Glutamatergic neuron (in vitro differentiated cells): ENCODE measurements around the gene ZNF48. TPM values are rescaled to one million over a fixed set of nuclear protein-coding genes. Genes with fewer than 3 reads are reported as not detected.

ENCODE experiments used
- DNase-seq: peaks from one replicate; pipeline ENCODE4 v3.0.0; 2022
- H3K27ac Mint-ChIP-seq: one replicate; pipeline ENCODE4 v1.8.0; 2020; ENCODE audit warnings: mild to moderate bottlenecking, mixed read lengths, inconsistent platforms; ENCODE audit not compliant: unreplicated experiment
- H3K27me3 Mint-ChIP-seq: one replicate; pipeline ENCODE4 v1.8.0; 2020; ENCODE audit warnings: mild to moderate bottlenecking, moderate library complexity, mixed read lengths, inconsistent platforms; ENCODE audit not compliant: unreplicated experiment
- H3K36me3 Mint-ChIP-seq: one replicate; pipeline ENCODE4 v1.8.0; 2020; ENCODE audit warnings: mild to moderate bottlenecking, mixed read lengths, inconsistent platforms; ENCODE audit not compliant: unreplicated experiment
- H3K4me1 Mint-ChIP-seq: one replicate; pipeline ENCODE4 v1.8.0; 2020; ENCODE audit warnings: mild to moderate bottlenecking, low read depth, mixed read lengths, inconsistent platforms; ENCODE audit not compliant: unreplicated experiment
- H3K4me3 Mint-ChIP-seq: one replicate; pipeline ENCODE4 v1.8.0; 2020; ENCODE audit warnings: mild to moderate bottlenecking, mixed read lengths, inconsistent platforms; ENCODE audit not compliant: unreplicated experiment
- H3K9me3 Mint-ChIP-seq: one replicate; pipeline ENCODE4 v1.8.0; 2020; ENCODE audit warnings: mild to moderate bottlenecking, moderate library complexity, mixed read lengths, inconsistent platforms; ENCODE audit not compliant: unreplicated experiment
- CTCF ChIP-seq: fragments of 200-600 bp; sonication (generic); IDR thresholded peaks from one replicate; pipeline ENCODE4 v1.5.0; 2021; ENCODE audit not compliant: partially characterized antibody, unreplicated experiment
- total RNA-seq: library from RNA; stranded (reverse); fragmentation: NEBNext Ultra II Directional; extraction: Animal tissue kit (Norgen Biotek cat#: 25700); gene quantifications from one replicate; pipeline ENCODE4 v1.2.1, GENCODE V29; 2021; ENCODE audit not compliant: unreplicated experiment

Gene ZNF48
- total RNA-seq, 1 donor from 2014 or later = 74.7 TPM

DNA sequence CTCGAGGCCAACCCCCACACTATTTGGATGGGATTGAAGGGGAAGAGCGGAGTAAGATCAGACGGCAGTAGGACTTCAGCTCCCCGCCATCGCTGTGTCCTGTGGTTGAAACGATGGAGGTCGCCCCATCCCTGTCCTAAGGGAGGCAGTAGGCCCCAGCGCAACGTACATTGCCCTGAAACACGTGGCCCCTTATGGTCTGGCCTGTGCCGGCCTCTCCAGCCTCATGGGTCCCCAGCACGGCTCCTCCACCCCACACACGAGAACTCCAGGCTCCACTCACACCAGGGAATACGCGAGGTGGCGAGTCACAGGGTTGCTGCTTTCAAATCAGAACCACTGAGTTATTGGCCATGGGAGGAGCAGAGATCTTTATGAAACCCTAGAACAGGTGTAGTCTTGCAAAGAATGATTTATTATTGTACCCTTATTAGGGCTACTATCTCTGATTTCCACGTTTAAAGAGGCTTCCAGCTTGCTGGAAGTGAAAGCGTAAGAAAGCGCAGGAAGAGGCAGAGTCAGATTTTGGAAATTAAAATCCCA is 35.3 kb downstream of the ZNF48 start:
- peak; percentile 49 for TF ChIP-seq CTCF
- Mint-ChIP-seq H3K4me1 (peaks cover 2% of the 10 kb centered on the region), H3K9me3 (peaks cover 2% of the 10 kb centered on the region), H3K4me3 (no peak overlapping the region), H3K36me3 (peaks cover 4% of the 10 kb centered on the region), H3K27me3 (peaks cover 6% of the 10 kb centered on the region), H3K27ac (no peak overlapping the region)
- peak; percentile 26 for DNase-seq

DNA sequence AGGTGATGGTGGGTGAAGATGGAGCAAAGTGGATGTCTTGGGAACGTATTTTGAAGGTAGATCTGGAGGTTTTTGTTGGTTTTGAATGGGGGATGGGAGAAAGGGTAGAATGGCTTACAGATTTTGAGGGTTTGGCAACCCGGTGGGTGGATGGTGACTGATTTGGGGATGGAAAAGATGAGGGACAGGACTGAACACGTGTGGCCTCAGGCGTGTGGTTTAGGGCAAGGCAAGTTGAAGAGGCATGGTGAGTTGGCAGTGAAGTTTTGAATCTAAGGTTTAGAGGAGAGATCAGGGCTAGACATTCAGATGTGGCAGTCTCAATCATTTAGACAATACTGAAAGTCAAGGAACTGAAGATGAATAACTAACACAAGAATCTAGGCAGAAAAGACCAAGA is 39.6 kb downstream of the ZNF48 start:
- no peaks in the 10 kb centered on the region for H3K4me1 Mint-ChIP-seq
- DNase-seq = no peak
- TF ChIP-seq CTCF = no peak
- peaks cover 4% of the 10 kb centered on the region for H3K36me3 Mint-ChIP-seq
- peak overlapping the region; percentile 64 for H3K27ac Mint-ChIP-seq
- peaks cover 2% of the 10 kb centered on the region for H3K9me3 Mint-ChIP-seq
- no peak overlapping the region for H3K4me3 Mint-ChIP-seq
- H3K27me3 Mint-ChIP-seq = peaks cover 9% of the 10 kb centered on the region

DNA sequence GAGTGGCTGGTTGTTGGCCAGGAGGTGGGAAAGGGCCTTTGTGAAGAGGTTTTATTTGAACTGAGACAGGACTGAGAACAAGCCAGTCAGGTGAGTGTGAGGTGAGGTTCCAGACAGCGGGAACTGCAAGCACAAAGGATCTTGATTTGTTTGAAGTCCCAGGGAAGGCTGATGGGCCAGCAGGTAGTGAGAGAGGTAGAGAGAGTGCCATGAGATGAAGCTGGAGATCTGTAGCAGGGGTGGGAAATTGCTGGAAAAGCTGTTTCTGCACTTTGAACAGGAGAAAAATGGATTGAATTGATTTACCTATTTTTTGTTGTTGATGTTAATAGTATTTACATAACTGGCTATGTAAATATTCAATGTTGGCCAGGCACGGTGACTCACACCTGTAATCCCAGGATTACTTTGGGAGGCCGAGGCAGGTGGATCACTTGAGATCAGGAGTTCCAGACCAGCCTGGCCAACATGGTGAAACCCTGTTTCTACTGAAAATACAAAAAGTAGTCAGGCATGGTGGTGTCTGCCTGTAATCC is 42.4 kb downstream of the ZNF48 start:
- Mint-ChIP-seq H3K4me1 (no peaks in the 10 kb centered on the region), H3K4me3 (no peak overlapping the region), H3K27me3 (peaks cover 11% of the 10 kb centered on the region), H3K27ac (peak overlapping the region; percentile 57), H3K9me3 (peaks cover 6% of the 10 kb centered on the region), H3K36me3 (peaks cover 4% of the 10 kb centered on the region)
- DNase-seq = no peak
- TF ChIP-seq CTCF = no peak

- Mint-ChIP-seq H3K27ac (no peak overlapping the region), H3K4me3 (no peak overlapping the region), H3K9me3 (peaks cover 6% of the 10 kb centered on the region), H3K36me3 (peaks cover 12% of the 10 kb centered on the region), H3K27me3 (peaks cover 11% of the 10 kb centered on the region), H3K4me1 (peaks cover under 1% of the 10 kb centered on the region)
- TF ChIP-seq CTCF = no peak
- no peak for DNase-seq
Measured at GRCh38 chr16:30438835-30439234, 43.6 kb downstream of the ZNF48 start.

DNA sequence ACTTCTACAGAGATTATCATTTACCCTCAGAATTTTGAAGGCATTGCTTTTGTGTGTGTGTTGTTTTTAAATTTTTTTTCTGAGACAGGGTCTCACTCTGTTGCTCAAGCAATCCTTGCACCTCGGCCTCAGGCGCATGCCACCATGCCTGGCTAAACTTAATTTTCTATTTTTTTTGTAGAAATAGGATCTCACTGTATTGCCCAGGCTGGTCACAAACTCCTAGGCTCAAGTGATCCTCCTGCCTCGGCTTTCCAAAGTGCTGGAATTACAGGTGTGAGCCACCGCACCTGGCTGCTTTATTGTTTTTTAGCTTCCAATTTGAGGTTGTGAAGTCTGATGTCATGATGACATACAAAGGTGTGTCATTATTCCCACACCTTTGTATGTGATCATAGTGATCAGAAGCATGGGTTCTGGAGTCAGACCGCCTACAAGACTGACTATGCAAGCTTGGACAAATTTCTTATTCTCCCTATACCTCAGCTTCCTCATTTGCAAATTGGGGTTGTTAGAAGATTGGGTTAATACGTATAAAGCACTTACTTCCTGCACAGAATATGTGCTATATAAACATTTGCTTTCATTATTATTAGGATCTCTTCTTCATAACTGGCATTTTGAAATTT is 44.6 kb downstream of the ZNF48 start:
- Mint-ChIP-seq H3K36me3 (peaks cover 12% of the 10 kb centered on the region), H3K9me3 (peaks cover 4% of the 10 kb centered on the region), H3K27me3 (peaks cover 7% of the 10 kb centered on the region), H3K4me3 (no peak overlapping the region), H3K27ac (no peak overlapping the region), H3K4me1 (peaks cover 7% of the 10 kb centered on the region)
- TF ChIP-seq CTCF = no peak
- DNase-seq = no peak
